Measurements from ENCODE around the gene RNF224.

RNF224 gene

DNA sequence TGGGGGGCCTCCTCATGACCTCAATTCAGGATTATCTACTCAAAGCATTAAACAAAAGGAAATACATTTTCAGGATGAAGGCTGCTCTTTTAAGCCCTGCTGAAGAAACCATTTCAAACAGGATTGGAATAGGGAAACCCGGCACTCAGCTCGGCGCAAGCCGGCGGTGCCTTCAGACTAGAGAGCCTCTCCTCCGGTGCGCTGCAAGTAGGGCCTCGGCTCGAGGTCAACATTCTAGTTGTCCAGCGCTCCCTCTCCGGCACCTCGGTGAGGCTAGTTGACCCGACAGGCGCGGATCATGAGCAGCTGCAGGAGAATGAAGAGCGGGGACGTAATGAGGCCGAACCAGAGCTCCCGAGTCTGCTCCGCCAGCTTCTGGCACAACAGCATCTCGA, 22.6 kb upstream of the RNF224 start:
- TF ChIP-seq, protein P1, sequence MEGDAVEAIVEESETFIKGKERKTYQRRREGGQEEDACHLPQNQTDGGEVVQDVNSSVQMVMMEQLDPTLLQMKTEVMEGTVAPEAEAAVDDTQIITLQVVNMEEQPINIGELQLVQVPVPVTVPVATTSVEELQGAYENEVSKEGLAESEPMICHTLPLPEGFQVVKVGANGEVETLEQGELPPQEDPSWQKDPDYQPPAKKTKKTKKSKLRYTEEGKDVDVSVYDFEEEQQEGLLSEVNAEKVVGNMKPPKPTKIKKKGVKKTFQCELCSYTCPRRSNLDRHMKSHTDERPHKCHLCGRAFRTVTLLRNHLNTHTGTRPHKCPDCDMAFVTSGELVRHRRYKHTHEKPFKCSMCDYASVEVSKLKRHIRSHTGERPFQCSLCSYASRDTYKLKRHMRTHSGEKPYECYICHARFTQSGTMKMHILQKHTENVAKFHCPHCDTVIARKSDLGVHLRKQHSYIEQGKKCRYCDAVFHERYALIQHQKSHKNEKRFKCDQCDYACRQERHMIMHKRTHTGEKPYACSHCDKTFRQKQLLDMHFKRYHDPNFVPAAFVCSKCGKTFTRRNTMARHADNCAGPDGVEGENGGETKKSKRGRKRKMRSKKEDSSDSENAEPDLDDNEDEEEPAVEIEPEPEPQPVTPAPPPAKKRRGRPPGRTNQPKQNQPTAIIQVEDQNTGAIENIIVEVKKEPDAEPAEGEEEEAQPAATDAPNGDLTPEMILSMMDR (IDR thresholded peaks at IDR 0.05): no peak
- Histone ChIP-seq H3K9ac (no peak overlapping the region), H3K27me3 (ENCODE audit: control insufficient read depth, insufficient read depth, low read length) (no peaks in the 10 kb centered on the region), H3K4me3 (ENCODE audit: low read depth, low read length) (peak overlapping the region; percentile 74), H3K4me2 (ENCODE audit: low read length) (peak overlapping the region; percentile 67), H2AFZ (no peak overlapping the region), H3K27ac (no peak overlapping the region), H3K9me3 (ENCODE audit: control insufficient read depth, low read length) (no peaks in the 10 kb centered on the region), H3K4me1 (no peaks in the 10 kb centered on the region), H3K79me2 (peaks cover 17% of the 10 kb centered on the region), H3K36me3 (ENCODE audit: control insufficient read depth, insufficient read depth, low read length) (no peaks in the 10 kb centered on the region)

DNA sequence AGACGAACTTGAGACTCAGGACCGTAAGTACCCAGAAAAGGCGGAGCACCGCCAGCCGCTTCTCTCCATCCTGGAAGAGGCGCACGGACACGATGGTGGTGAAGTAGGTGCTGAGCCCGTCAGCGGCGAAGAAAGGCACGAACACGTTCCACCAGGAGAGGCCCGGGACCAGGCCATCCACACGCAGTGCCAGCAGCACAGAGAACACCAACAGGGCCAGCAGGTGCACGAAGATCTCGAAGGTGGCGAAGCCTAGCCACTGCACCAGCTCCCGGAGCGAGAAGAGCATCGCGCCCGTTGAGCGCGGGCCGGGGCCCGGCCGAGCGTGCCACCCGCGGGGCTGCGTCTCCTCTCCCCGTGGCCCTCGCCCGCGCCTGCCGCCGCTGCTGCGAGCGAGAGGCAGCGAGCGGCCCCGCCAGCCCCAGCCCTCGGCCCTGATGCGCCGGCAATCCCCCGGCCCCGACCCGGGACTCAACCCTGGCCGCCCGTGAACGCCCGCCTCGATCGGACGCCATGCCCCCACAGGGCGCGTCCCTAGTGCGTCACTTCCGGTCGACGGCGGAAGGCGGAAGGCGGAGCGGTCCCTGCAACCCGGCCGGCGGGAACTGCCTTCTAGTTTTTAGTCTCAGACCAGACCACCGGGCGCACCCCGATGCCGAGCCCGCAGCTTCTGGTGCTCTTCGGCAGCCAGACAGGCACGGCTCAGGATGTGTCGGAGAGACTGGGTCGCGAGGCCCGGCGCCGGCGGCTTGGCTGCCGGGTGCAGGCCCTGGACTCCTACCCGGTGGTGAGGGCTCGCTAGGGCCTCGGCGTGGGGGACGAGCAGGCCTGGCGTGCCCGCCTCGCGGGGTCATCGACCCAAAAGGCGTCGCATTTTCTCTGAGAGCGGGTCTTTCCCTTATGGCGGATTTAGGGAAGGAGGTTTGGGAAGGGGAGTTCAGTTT, 21.9 kb upstream of the RNF224 start, which contains the start of the genes NDOR1 and TMEM203:
Gene NDOR1 (plus strand): TSS at position 575 of the 944 bp plus-strand sequence. CDS start 78 bp downstream, at position 653.
Gene TMEM203 (minus strand): TSS at position 523 of the 944 bp plus-strand sequence. CDS start 234 bp downstream, at position 289.
- Histone ChIP-seq H3K9me3 (ENCODE audit: control insufficient read depth, low read length) (no peaks in the 10 kb centered on the region), H3K4me3 (ENCODE audit: low read depth, low read length) (peak within 1 kb of the TSS; percentile 74), H2AFZ (peak within 1 kb of the TSS; percentile 94), H3K79me2 (peaks cover 17% of the 10 kb centered on the region), H3K4me1 (no peaks in the 10 kb centered on the region), H3K27ac (peak within 1 kb of the TSS; percentile 44), H3K36me3 (ENCODE audit: control insufficient read depth, insufficient read depth, low read length) (no peaks in the 10 kb centered on the region), H3K4me2 (ENCODE audit: low read length) (peak within 1 kb of the TSS; percentile 67), H3K27me3 (ENCODE audit: control insufficient read depth, insufficient read depth, low read length) (no peaks in the 10 kb centered on the region), H3K9ac (peak within 1 kb of the TSS; percentile 76)
- TF ChIP-seq, protein P1 (IDR thresholded peaks at IDR 0.05): no peak

DNA sequence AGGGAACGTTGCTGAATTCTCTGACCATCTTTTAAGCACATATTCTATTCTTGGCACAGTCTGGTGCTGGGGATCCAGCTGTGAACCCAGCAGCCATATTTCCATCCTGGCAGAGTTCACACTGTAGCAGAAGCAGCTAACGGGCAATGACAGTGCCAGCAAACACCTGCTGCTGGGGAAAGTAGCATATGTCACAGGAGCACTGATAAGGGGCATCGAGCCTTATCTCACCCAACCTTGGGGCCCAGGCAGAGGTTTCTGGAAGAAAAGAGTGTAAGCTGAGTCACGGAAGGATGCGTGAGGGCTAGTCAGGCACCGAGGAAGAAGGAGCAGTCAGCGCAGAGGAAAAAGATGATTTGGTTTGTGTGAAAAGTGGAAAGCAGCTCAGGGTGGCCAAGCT, 20.7 kb upstream of the RNF224 start:
- H3K36me3 ChIP-seq (ENCODE audit: control insufficient read depth, insufficient read depth, low read length): no peaks in the 10 kb centered on the region
- H3K9ac ChIP-seq: no peak overlapping the region
- H3K9me3 ChIP-seq (ENCODE audit: control insufficient read depth, low read length): no peaks in the 10 kb centered on the region
- H3K4me1 ChIP-seq: no peaks in the 10 kb centered on the region
- peak overlapping the region; percentile 74 for H3K4me3 ChIP-seq (ENCODE audit: low read depth, low read length)
- H3K79me2 ChIP-seq: peaks cover 17% of the 10 kb centered on the region
- no peak overlapping the region for H3K27ac ChIP-seq
- H2AFZ ChIP-seq: no peak overlapping the region
- peak overlapping the region; percentile 67 for H3K4me2 ChIP-seq (ENCODE audit: low read length)
- TF ChIP-seq, protein P1 (IDR thresholded peaks at IDR 0.05): no peak
- no peaks in the 10 kb centered on the region for H3K27me3 ChIP-seq (ENCODE audit: control insufficient read depth, insufficient read depth, low read length)

DNA sequence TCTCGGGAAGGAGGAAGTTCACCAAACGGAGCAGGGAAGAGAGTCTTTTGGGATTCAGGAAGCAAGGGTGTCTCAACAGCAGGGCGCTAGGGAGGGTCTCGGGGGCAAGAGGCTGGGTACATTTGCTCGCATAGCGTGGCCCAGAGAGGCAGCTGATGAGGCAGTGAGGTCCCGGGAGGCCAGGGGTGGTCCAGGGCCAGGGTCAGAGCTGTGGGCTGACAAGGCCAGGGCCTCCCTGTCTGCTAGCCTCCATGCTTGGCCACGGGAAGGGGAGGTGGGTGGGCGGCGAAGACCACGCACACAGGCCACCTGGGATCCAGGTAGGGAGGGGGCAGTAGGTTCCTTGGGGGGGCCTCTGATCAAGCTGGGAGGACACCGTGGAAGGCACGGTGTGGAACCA, 15.8 kb upstream of the RNF224 start:
- no peak overlapping the region for H3K9ac ChIP-seq
- H3K36me3 ChIP-seq (ENCODE audit: control insufficient read depth, insufficient read depth, low read length): no peaks in the 10 kb centered on the region
- H3K4me2 ChIP-seq (ENCODE audit: low read length): no peak overlapping the region
- TF ChIP-seq, protein P1 (IDR thresholded peaks at IDR 0.05): no peak
- H3K4me1 ChIP-seq: no peaks in the 10 kb centered on the region
- no peak overlapping the region for H3K27ac ChIP-seq
- no peaks in the 10 kb centered on the region for H3K9me3 ChIP-seq (ENCODE audit: control insufficient read depth, low read length)
- H2AFZ ChIP-seq: no peak overlapping the region
- no peaks in the 10 kb centered on the region for H3K79me2 ChIP-seq
- H3K4me3 ChIP-seq (ENCODE audit: low read depth, low read length): no peak overlapping the region
- H3K27me3 ChIP-seq (ENCODE audit: control insufficient read depth, insufficient read depth, low read length): no peaks in the 10 kb centered on the region
